H9 (cell line): ENCODE results near the gene ILF2. TPM values are rescaled to one million over a fixed set of nuclear protein-coding genes. Genes with fewer than 3 reads are reported as not detected.

Experiments
- DNase-seq: peaks from one replicate; pipeline ENCODE4 v3.0.0-alpha.2; 2017
- H2AFZ ChIP-seq: one replicate; pipeline ENCODE4 v1.6.1; 2013; ENCODE audit warnings: mild to moderate bottlenecking, low read length, control low read depth, moderate library complexity
- H2AK5ac ChIP-seq: 2 replicates; pipeline ENCODE4 v1.6.1; 2013; ENCODE audit warnings: low read length, control low read depth, mixed read lengths; ENCODE audit not compliant: insufficient read length
- H2BK120ac ChIP-seq: one replicate; pipeline ENCODE4 v1.6.1; 2013; ENCODE audit warnings: low read depth, mild to moderate bottlenecking, low read length, control low read depth, inconsistent platforms; ENCODE audit not compliant: poor library complexity, severe bottlenecking
- H2BK12ac ChIP-seq: 2 replicates; pipeline ENCODE4 v1.6.1; 2013; ENCODE audit warnings: low read length, control low read depth, mixed read lengths, low read depth; ENCODE audit not compliant: insufficient read length
- H2BK15ac ChIP-seq: 2 replicates; pipeline ENCODE4 v1.6.1; 2013; ENCODE audit warnings: low read depth, low read length, control low read depth
- H2BK20ac ChIP-seq: one replicate; pipeline ENCODE4 v1.6.1; 2013; ENCODE audit warnings: low read depth, mild to moderate bottlenecking, low read length, control low read depth, inconsistent platforms; ENCODE audit not compliant: poor library complexity, severe bottlenecking
- H2BK5ac ChIP-seq: 2 replicates; pipeline ENCODE4 v1.6.1; 2013; ENCODE audit warnings: low read length, control low read depth, mixed read lengths; ENCODE audit not compliant: insufficient read length
- H3K14ac ChIP-seq: 2 replicates; pipeline ENCODE4 v1.6.1; 2013; ENCODE audit warnings: low read length, control low read depth; ENCODE audit not compliant: insufficient read depth
- H3K18ac ChIP-seq: 2 replicates; pipeline ENCODE4 v1.6.1; 2013; ENCODE audit warnings: low read depth, mild to moderate bottlenecking, mixed read lengths, low read length, control low read depth; ENCODE audit not compliant: insufficient read length
- H3K23ac ChIP-seq: 2 replicates; pipeline ENCODE4 v1.6.1; 2013; ENCODE audit warnings: low read length, control low read depth, mixed read lengths, low read depth; ENCODE audit not compliant: insufficient read length
- H3K23me2 ChIP-seq: 2 replicates; pipeline ENCODE4 v1.6.1; 2013; ENCODE audit warnings: low read depth, mild to moderate bottlenecking, mixed read lengths, low read length, control low read depth; ENCODE audit not compliant: insufficient read length, poor library complexity, severe bottlenecking
- H3K27ac ChIP-seq: 2 replicates; pipeline ENCODE4 v1.5.1; 2013; ENCODE audit warnings: low read length, control low read depth, mixed read lengths, low read depth; ENCODE audit not compliant: insufficient read length
- H3K27me3 ChIP-seq: 2 replicates; pipeline ENCODE4 v1.6.1; 2013; ENCODE audit warnings: low read length, control low read depth, inconsistent platforms; ENCODE audit not compliant: insufficient read depth
- H3K4ac ChIP-seq: 2 replicates; pipeline ENCODE4 v1.6.1; 2013; ENCODE audit warnings: low read depth, mild to moderate bottlenecking, control low read depth, inconsistent platforms, low read length, moderate library complexity
- H3K4me1 ChIP-seq: 2 replicates; pipeline ENCODE4 v1.6.1; 2013; ENCODE audit warnings: low read length, control low read depth, inconsistent platforms; ENCODE audit not compliant: insufficient read depth
- H3K4me2 ChIP-seq: 2 replicates; pipeline ENCODE4 v1.6.1; 2013; ENCODE audit warnings: low read length, control low read depth, mixed read lengths; ENCODE audit not compliant: insufficient read length, insufficient read depth
- H3K56ac ChIP-seq: 2 replicates; pipeline ENCODE4 v1.6.1; 2013; ENCODE audit warnings: low read depth, mild to moderate bottlenecking, mixed read lengths, low read length, control low read depth; ENCODE audit not compliant: insufficient read length
- H3K79me1 ChIP-seq: 2 replicates; pipeline ENCODE4 v1.6.1; 2013; ENCODE audit warnings: low read depth, mild to moderate bottlenecking, moderate library complexity, low read length, control low read depth, inconsistent platforms; ENCODE audit not compliant: insufficient read depth, poor library complexity, severe bottlenecking
- H3K79me2 ChIP-seq: 2 replicates; pipeline ENCODE4 v1.6.1; 2013; ENCODE audit warnings: low read length, control low read depth, inconsistent platforms; ENCODE audit not compliant: insufficient read depth
- H3K9ac ChIP-seq: 2 replicates; pipeline ENCODE4 v1.6.1; 2013; ENCODE audit warnings: low read length, control low read depth, mixed read lengths; ENCODE audit not compliant: insufficient read length; ENCODE audit errors: extremely low read depth
- H3K9me3 ChIP-seq: one replicate; pipeline ENCODE4 v1.6.1; 2013; ENCODE audit warnings: low read depth, low read length, inconsistent platforms; ENCODE audit not compliant: control insufficient read depth
- H3T11ph ChIP-seq: one replicate; pipeline ENCODE4 v1.6.1; 2013; ENCODE audit warnings: mild to moderate bottlenecking, low read length, control low read depth, inconsistent platforms
- H4K20me1 ChIP-seq: one replicate; pipeline ENCODE4 v1.6.1; 2013; ENCODE audit not compliant: control insufficient read depth, insufficient read length, insufficient read depth
- H4K5ac ChIP-seq: 2 replicates; pipeline ENCODE4 v1.6.1; 2013; ENCODE audit warnings: low read depth, mild to moderate bottlenecking, mixed read lengths, low read length, control low read depth; ENCODE audit not compliant: insufficient read length
- H4K8ac ChIP-seq: replicated peaks from 2 replicates; pipeline ENCODE4 v1.6.1; 2013; ENCODE audit warnings: low read length, control low read depth, mixed read lengths, low read depth; ENCODE audit not compliant: insufficient read length
- H4K91ac ChIP-seq: 2 replicates; pipeline ENCODE4 v1.6.1; 2013; ENCODE audit warnings: low read depth, mild to moderate bottlenecking, moderate library complexity, mixed read lengths, low read length, control low read depth; ENCODE audit not compliant: insufficient read length
- H3K27ac Mint-ChIP-seq, 3 experiments: 2 replicates in 2 of 3; 3 replicates in 1 of 3; pipeline ENCODE4 v1.8.0; 2020 to 2021; ENCODE audit warnings: mixed read lengths in 3 of 3, mild to moderate bottlenecking in 1 of 3, moderate library complexity in 1 of 3
- H3K27me3 Mint-ChIP-seq: 2 replicates; pipeline ENCODE4 v1.8.0; 2021; ENCODE audit warnings: low read depth, mild to moderate bottlenecking, moderate library complexity, mixed read lengths
- H3K36me3 Mint-ChIP-seq, 3 experiments: 2 replicates in 2 of 3; 3 replicates in 1 of 3; pipeline ENCODE4 v1.8.0; 2020 to 2021; ENCODE audit warnings: low read depth in 3 of 3, mixed read lengths in 3 of 3; ENCODE audit not compliant: insufficient read depth in 1 of 3
- H3K4me1 Mint-ChIP-seq, 2 experiments: 2 replicates each; pipeline ENCODE4 v1.8.0; 2020; ENCODE audit warnings: mixed read lengths in 2 of 2
- H3K4me3 Mint-ChIP-seq, 2 experiments: 2 replicates in 1 of 2; 3 replicates in 1 of 2; pipeline ENCODE4 v1.8.0; 2020 to 2021; ENCODE audit warnings: mild to moderate bottlenecking in 2 of 2, mixed read lengths in 2 of 2, moderate library complexity in 1 of 2
- H3K9me3 Mint-ChIP-seq, 2 experiments: 2 replicates in 1 of 2; 3 replicates in 1 of 2; pipeline ENCODE4 v1.8.0; 2020; ENCODE audit warnings: mild to moderate bottlenecking in 2 of 2, mixed read lengths in 2 of 2, moderate library complexity in 1 of 2
- CTCF ChIP-seq: fragments of 200-600 bp; sonication (generic); conservative IDR thresholded peaks from 3 replicates; pipeline ENCODE4 v1.8.0; 2021; ENCODE audit warnings: antibody characterized with exemption, mild to moderate bottlenecking
- WGBS: extraction: QIAGEN DNeasy Blood & Tissue Kit; methylation state at CpG from one replicate; pipeline ENCODE4 v1.1.7; 2013; ENCODE audit warnings: missing lambda C conversion rate, low lambda C conversion rate, mixed read lengths; ENCODE audit not compliant: insufficient read length; ENCODE audit errors: extremely low coverage; 5-methylcytosine and 5-hydroxymethylcytosine counted together
- microRNA-seq: library from miRNA; unstranded; fragments of <30 nt; microRNA quantifications from one replicate; pipeline ENCODE4, GENCODE V29; 2020; ENCODE audit warnings: borderline microRNAs expressed
- total RNA-seq: library from RNA; stranded (reverse); gene quantifications from 2 replicates; pipeline ENCODE4 v1.2.1, GENCODE V29; 2021

Gene ILF2
- total RNA-seq, 1 experiment from 2014 or later = 357 TPM

- Histone ChIP-seq H3K23me2 (peaks cover 3% of the 10 kb centered on the region), H2BK12ac (no peak overlapping the region), H3K27ac (no peak overlapping the region), H2BK20ac (no peak overlapping the region), H2BK5ac (no peak overlapping the region), H3K79me2 (no peaks in the 10 kb centered on the region), H3K4me1 (peaks cover 9% of the 10 kb centered on the region; the same call in 1 of the 2 replicates), H3K79me1 (no peaks in the 10 kb centered on the region), H4K8ac (no peak overlapping the region), H3K56ac (no peak overlapping the region), H3K27me3 (no peaks in the 10 kb centered on the region), H2AK5ac (no peak overlapping the region), H3K14ac (no peak overlapping the region; the same call in 1 of the 2 replicates), H2AFZ (no peak overlapping the region), H4K91ac (no peak overlapping the region), H3K4me2 (peak overlapping the region; percentile 2), H2BK15ac (no peak overlapping the region), H3K9ac (no peak overlapping the region), H3K4ac (no peak overlapping the region), H3K23ac (no peak overlapping the region), H2BK120ac (no peak overlapping the region), H4K20me1 (no peaks in the 10 kb centered on the region), H3K18ac (no peak overlapping the region), H3T11ph (no peak overlapping the region), H3K9me3 (no peaks in the 10 kb centered on the region), H4K5ac (no peak overlapping the region)
- Mint-ChIP-seq H3K36me3 (no peaks in the 10 kb centered on the region), H3K27me3 (peaks cover 2% of the 10 kb centered on the region; the same call in 1 of the 2 replicates), H3K4me3 (peak overlapping the region in 1 of 2 experiments; percentile 78; a peak in 3 of 5 replicates), H3K27ac (peak overlapping the region in 1 of 3 experiments; percentile 93; a peak in 2 of 7 replicates), H3K9me3 (no peaks in the 10 kb centered on the region), H3K4me1 (peaks cover 41 to 68% of the 10 kb centered on the region in 2 experiments)
- WGBS = no CpG with 5 or more reads among the region's 11 CpGs
- TF ChIP-seq CTCF = no peak
- no peak for DNase-seq
Observed at GRCh38 chr1:153612111-153612754, 58.6 kb downstream of the ILF2 start.

Small RNA genes within 50 kb of the gene (microRNA-seq; reads per million reads assigned to microRNA genes)
- not detected for gene MIR8083

Other genes with a start within 250 kb of the ILF2 start
- not detected in 2 replicates for gene S100A7, start 210.3 kb downstream of the ILF2 start, total RNA-seq
- gene S100A6, start 135.0 kb downstream of the ILF2 start, total RNA-seq = not detected in 2 replicates
- gene S100A5, start 130.1 kb downstream of the ILF2 start, total RNA-seq = not detected in 2 replicates
- 9.0 and 9.3 TPM in 2 replicates for gene S100A4, start 125.2 kb downstream of the ILF2 start, total RNA-seq
- gene S100A3, start 121.7 kb downstream of the ILF2 start, total RNA-seq = not detected in 2 replicates
- 0.57 and 0.92 TPM in 2 replicates for gene S100A2, start 105.1 kb downstream of the ILF2 start, total RNA-seq
- gene S100A16, start 57.9 kb downstream of the ILF2 start, total RNA-seq = 8.0 and 8.2 TPM in 2 replicates
- gene S100A14, start 54.7 kb downstream of the ILF2 start, total RNA-seq = 0.63 and 0.66 TPM in 2 replicates
- 55.0 and 64.5 TPM in 2 replicates for gene S100A13, start 43.5 kb downstream of the ILF2 start, total RNA-seq
- 1.1 TPM in 1 of 2 replicates, not detected in the other for gene S100A1, start 42.6 kb downstream of the ILF2 start, total RNA-seq
- 126 and 129 TPM in 2 replicates for gene CHTOP, start 36.9 kb downstream of the ILF2 start, total RNA-seq
- 29.0 and 29.5 TPM in 2 replicates for gene SNAPIN, start 12.3 kb downstream of the ILF2 start, total RNA-seq
- gene NPR1, start 7.7 kb upstream of the ILF2 start, total RNA-seq = 8.6 and 8.9 TPM in 2 replicates
- 65.4 and 67.1 TPM in 2 replicates for gene INTS3, start 57.1 kb upstream of the ILF2 start, total RNA-seq
- gene SLC27A3, start 104.4 kb upstream of the ILF2 start, total RNA-seq = 42.0 and 45.3 TPM in 2 replicates